Globus pallidus (tissue), 1 donor: ENCODE measurements around the gene P2RY6.

ENCODE experiments used
- DNase-seq: peaks from one replicate; pipeline ENCODE4 v3.0.0-alpha.2; 2015; ENCODE audit warnings: low spot score

The P2RY6 gene

DNA sequence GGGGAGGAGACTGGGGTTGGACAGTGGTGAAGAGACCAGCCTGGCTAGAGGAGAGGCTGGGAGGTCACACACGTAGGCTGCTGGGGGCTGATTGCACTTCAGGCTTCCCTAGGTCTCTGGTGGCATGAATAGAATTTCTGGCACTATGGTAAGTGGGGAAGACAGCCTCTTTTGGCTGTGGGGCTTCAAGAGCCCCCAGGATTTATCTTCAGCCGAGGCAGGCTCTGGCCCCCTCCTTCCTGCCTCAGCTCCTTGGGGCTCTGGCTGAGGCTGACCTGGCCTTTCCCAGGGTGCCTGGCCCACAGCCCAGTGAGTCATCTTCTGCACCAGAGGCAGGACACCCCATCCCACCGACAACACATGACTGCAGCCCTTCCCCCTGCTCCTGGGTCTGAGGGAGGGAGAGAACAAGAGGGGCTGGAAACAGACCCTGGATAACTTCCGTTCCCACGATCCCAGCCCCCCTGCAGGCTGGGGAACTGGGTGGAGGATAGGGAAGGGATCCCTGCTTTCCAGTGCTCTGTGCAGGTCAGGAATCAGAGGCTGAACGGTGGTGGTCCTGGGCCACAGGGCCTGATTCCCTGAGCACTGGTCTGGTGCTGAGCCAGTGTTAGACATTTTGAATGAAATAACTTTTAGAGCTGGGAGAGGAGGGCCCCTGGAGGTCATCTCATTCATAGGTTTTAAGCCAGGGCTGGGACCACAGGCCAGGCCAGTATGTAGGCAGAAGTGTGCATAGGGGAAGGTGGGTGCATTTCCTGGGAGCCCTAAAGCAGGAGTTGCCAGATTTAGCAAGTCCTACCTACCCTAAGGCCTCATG lies 62.5 kb downstream of the P2RY6 start:
- DNase-seq = no peak

- peak; percentile 74 for DNase-seq
Observed at GRCh38 chr11:73335204-73335923, 63.2 kb downstream of the P2RY6 start.

DNA sequence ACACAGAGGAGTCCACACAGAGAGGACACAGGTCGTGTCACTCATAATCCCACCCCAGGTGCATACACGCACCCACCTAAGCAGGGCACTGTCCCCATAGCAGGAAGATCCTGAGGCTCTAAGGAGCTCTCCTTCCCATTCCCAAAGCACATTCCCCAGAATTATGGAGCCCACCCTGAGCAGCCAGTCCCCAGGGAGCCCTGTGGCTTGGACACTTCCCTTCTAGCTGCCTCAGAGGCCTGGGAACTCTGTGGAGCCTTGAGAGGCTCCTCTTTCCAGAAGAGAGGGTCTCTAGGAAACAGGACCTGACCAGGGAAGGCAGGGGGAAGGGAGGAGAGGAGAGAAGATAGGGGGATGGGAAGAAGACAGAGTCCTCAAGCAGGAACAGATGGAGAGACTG lies 65.7 kb downstream of the P2RY6 start:
- no peak for DNase-seq

GRCh38 chr11:73338279-73338678 lies 66.1 kb downstream of the P2RY6 start:
- DNase-seq = no peak

GRCh38 chr11:73340164-73340563 lies 68.0 kb downstream of the P2RY6 start:
- DNase-seq = no peak

DNA sequence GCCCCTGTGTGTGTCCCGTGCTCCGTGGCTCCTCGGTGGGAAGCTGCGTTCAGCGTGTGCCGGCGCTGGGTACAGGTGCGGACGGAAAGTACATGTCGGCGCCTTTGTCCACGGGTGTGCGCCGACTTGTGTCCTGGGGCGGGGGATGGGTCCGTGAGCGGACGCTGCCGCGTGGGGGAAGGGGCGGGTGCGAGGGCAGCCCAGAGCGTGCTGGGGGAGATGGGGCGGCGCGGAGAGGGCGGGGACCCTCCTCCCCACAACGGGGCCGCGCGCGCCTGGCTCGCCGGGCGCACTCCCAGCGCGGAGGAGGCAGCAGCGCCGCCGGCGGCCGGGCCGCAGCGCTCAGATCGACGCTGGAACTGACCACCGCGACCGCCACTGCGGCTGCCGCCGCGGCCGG lies 70.5 kb downstream of the P2RY6 start:
- no peak for DNase-seq

- no peak for DNase-seq
Observed at GRCh38 chr11:73343076-73343873, 71.1 kb downstream of the P2RY6 start.

DNA sequence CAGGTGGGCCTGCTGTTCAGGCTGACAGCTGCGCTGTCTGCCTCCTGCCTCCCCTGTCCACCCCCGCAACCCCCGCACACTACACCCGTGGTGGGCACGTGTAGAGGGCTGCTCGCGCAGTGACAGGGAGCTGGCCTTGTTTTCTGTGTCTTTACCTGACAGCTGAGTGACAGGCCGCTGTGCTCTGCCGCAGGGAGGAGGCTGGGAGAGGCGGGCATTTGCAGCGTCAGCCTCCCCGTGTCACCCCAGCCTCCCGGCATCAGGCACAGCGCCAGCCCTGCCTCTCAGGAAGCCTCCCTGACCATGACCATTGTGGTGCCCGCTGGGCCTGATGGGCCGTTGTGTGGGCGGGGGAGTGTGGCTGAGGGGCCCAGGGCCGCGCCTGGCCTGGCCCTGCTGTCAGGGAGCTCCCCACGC lies 72.1 kb downstream of the P2RY6 start:
- peak; percentile 26 for DNase-seq

- no peak for DNase-seq
Observed at GRCh38 chr11:73345481-73346160, 73.5 kb downstream of the P2RY6 start.

DNA sequence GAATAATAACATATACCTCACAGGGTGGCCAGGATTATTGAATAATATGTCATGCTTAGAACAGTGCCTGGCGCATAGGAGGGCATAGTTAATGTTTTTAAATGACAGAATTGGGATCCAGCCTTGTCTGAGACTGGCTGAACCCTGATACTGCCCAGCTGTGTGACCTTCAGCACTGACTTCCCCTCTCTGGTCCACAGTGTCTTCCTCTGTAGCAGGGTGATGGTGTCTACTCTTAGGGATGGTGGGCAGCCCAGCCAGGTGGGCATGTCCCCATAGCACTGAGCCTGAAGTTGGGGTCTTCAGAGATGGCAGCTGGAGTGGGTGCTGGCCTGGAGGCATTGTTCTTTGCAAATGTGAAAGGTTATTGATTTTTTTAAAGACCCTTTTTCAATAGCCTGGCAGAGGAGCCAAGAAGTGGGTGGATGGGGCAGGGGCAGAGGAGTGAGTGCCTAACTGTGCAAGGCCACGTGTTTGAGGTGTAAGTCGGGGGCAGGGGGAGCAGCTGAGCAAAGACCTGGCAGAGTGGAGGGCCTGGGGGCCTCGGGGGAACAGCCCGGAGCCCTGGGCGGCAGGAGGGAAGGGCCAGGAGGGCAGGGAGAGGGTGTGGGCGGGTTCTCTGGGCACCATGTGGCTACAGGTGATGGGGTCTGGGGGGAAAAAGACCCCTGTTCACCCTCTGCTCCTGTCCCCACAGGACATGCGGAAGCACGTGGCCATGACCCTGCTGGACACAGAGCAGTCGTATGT lies 74.2 kb downstream of the P2RY6 start:
- DNase-seq = no peak

GRCh38 chr11:73347067-73347466 lies 74.9 kb downstream of the P2RY6 start:
- no peak for DNase-seq
